Mesenchymal stem cell (in vitro differentiated cells and primary cell): ENCODE measurements around the gene GALNT5.
A peak's percentile ranks its signal among the peaks of the same experiment; 100 is the strongest.

Experiments
- DNase-seq: peaks from one replicate; pipeline ENCODE4 v3.0.0-alpha.2; 2013
- H2AFZ ChIP-seq: one replicate; pipeline ENCODE4 v1.6.1; 2013; ENCODE audit warnings: low read depth, mild to moderate bottlenecking, control low read depth, inconsistent platforms, low read length, moderate library complexity
- H2AK5ac ChIP-seq: 2 replicates; pipeline ENCODE4 v1.6.1; 2013; ENCODE audit warnings: low read length, moderate library complexity, mild to moderate bottlenecking, inconsistent platforms; ENCODE audit not compliant: severe bottlenecking
- H2BK120ac ChIP-seq: one replicate; pipeline ENCODE4 v1.6.1; 2013; ENCODE audit warnings: low read depth, mild to moderate bottlenecking, inconsistent platforms, low read length, moderate library complexity
- H2BK12ac ChIP-seq, 2 experiments: one replicate each; pipeline ENCODE4 v1.6.1; 2013; ENCODE audit warnings: inconsistent platforms in 2 of 2, low read length in 2 of 2, mild to moderate bottlenecking in 2 of 2, moderate library complexity in 2 of 2, control low read depth in 1 of 2
- H2BK15ac ChIP-seq: one replicate; pipeline ENCODE4 v1.6.1; 2013; ENCODE audit warnings: mild to moderate bottlenecking, low read depth, inconsistent platforms; ENCODE audit not compliant: poor library complexity, severe bottlenecking
- H2BK5ac ChIP-seq: 2 replicates; pipeline ENCODE4 v1.6.1; 2013; ENCODE audit warnings: low read depth, mild to moderate bottlenecking, low read length, control low read depth, inconsistent platforms; ENCODE audit not compliant: poor library complexity, severe bottlenecking
- H3K14ac ChIP-seq, 2 experiments: one replicate each; pipeline ENCODE4 v1.6.1; 2013; ENCODE audit warnings: inconsistent platforms in 2 of 2, low read length in 2 of 2, control low read depth in 1 of 2, mild to moderate bottlenecking in 1 of 2, moderate library complexity in 1 of 2
- H3K18ac ChIP-seq, 2 experiments: one replicate each; pipeline ENCODE4 v1.6.1; 2013; ENCODE audit warnings: inconsistent platforms in 2 of 2, low read length in 2 of 2, control low read depth in 1 of 2, low read depth in 1 of 2, mild to moderate bottlenecking in 1 of 2
- H3K23ac ChIP-seq, 2 experiments: one replicate each; pipeline ENCODE4 v1.6.1; 2013; ENCODE audit warnings: inconsistent platforms in 2 of 2, low read length in 2 of 2, mild to moderate bottlenecking in 2 of 2, moderate library complexity in 2 of 2, control low read depth in 1 of 2
- H3K27ac ChIP-seq: 2 replicates; pipeline ENCODE4 v1.5.1; 2013; ENCODE audit warnings: mild to moderate bottlenecking, moderate library complexity, low read length, control low read depth, inconsistent platforms; ENCODE audit not compliant: poor library complexity, severe bottlenecking
- H3K27me3 ChIP-seq, 2 experiments: 2 replicates each; pipeline versions ENCODE4 v1.6.1 to v1.7.0; 2013; ENCODE audit warnings: low read length in 2 of 2, mild to moderate bottlenecking in 2 of 2, moderate library complexity in 2 of 2, control low read depth in 1 of 2, inconsistent platforms in 1 of 2; ENCODE audit not compliant: control insufficient read depth in 1 of 2, insufficient read depth in 1 of 2
- H3K36me3 ChIP-seq, 2 experiments: 2 replicates each; pipeline versions ENCODE4 v1.6.1 to v1.7.0; 2013; ENCODE audit warnings: low read length in 2 of 2, control low read depth in 1 of 2, inconsistent platforms in 1 of 2, low read depth in 1 of 2, mild to moderate bottlenecking in 1 of 2; ENCODE audit not compliant: insufficient read depth in 2 of 2, control insufficient read depth in 1 of 2
- H3K4ac ChIP-seq, 2 experiments: one replicate each; pipeline ENCODE4 v1.6.1; 2013; ENCODE audit warnings: inconsistent platforms in 2 of 2, low read length in 2 of 2, mild to moderate bottlenecking in 2 of 2, moderate library complexity in 2 of 2, control low read depth in 1 of 2, low read depth in 1 of 2
- H3K4me1 ChIP-seq: 2 replicates; pipeline ENCODE4 v1.6.1; 2013; ENCODE audit warnings: low read depth, low read length, control low read depth; ENCODE audit not compliant: control insufficient read depth, insufficient read depth
- H3K4me2 ChIP-seq: 2 replicates; pipeline ENCODE4 v1.6.1; 2013; ENCODE audit warnings: low read length, mild to moderate bottlenecking, inconsistent platforms; ENCODE audit not compliant: poor library complexity, severe bottlenecking
- H3K4me3 ChIP-seq, 2 experiments: 2 replicates each; pipeline versions ENCODE4 v1.5.1 to v1.7.0; 2013; ENCODE audit warnings: low read length in 2 of 2, mild to moderate bottlenecking in 2 of 2, control low read depth in 1 of 2, low read depth in 1 of 2; ENCODE audit not compliant: insufficient read depth in 1 of 2
- H3K79me1 ChIP-seq: replicated peaks from 2 replicates; pipeline ENCODE4 v1.6.1; 2013; ENCODE audit warnings: mild to moderate bottlenecking, control low read depth, low read length, inconsistent platforms; ENCODE audit not compliant: poor library complexity, severe bottlenecking
- H3K9ac ChIP-seq: 2 replicates; pipeline ENCODE4 v1.7.0; 2013; ENCODE audit warnings: mild to moderate bottlenecking, low read length, moderate library complexity
- H3K9me3 ChIP-seq: 2 replicates; pipeline ENCODE4 v1.7.0; 2013; ENCODE audit warnings: mild to moderate bottlenecking, low read length; ENCODE audit not compliant: control insufficient read depth
- H4K8ac ChIP-seq: one replicate; pipeline ENCODE4 v1.6.1; 2013; ENCODE audit warnings: inconsistent platforms, mild to moderate bottlenecking, low read length, moderate library complexity
- H4K91ac ChIP-seq: one replicate; pipeline ENCODE4 v1.6.1; 2013; ENCODE audit warnings: mild to moderate bottlenecking, low read length, inconsistent platforms
- WGBS: methylation state at CpG from one replicate; pipeline ENCODE4 v1.1.7; 2013; ENCODE audit warnings: mixed read lengths; 5-methylcytosine and 5-hydroxymethylcytosine counted together

Gene GALNT5

DNA sequence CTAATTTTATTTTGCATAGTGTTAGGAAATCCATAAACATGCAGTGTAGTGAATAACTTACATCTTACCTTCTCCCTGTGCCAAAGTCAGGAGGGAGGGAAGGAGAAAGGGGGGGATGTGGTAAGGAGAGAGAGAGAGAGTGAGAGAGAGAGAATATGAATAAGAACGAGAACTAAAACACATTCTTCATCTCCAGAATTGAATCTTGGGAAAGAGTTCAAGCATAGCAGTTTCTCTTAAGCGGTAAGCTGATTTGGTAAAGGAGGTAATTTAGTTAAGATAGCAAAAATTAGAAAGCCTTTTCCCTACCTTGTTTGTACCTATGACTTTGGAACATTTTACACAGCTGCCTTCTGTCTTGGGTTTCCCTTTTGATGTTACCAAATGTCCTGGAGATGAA, 52.4 kb downstream of the GALNT5 start:
- H3K14ac ChIP-seq, result no peak overlapping the region
- no CpG with 5 or more reads among the region's 2 CpGs for WGBS

DNA sequence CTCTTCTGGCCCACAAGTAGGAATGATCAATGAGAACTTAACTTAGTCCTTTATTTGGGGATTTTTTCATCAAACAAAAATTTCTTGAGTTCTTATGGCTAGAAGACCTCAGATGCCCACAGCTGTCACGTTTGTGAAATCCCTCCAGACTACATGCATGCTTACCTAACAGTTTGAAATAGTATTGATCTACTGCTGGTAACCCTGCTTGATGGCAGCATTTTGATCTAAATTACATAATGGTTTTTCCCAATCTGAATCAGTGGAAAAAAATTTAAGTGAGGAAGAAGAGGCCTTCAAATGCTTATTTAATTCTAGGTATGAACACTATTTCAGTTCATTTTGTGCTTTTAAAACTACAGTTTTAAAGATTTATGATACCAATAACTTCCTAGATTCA, 54.2 kb downstream of the GALNT5 start:
- Histone ChIP-seq H3K79me1 (no peaks in the 10 kb centered on the region), H4K8ac (no peak overlapping the region), H3K18ac (no peak overlapping the region), H3K9me3 (no peaks in the 10 kb centered on the region), H3K4me1 (no peaks in the 10 kb centered on the region), H2AK5ac (no peak overlapping the region), H3K14ac (no peak overlapping the region), H2BK5ac (no peak overlapping the region), H2BK15ac (no peak overlapping the region), H2BK12ac (no peak overlapping the region), H4K91ac (no peak overlapping the region), H3K9ac (no peak overlapping the region), H3K27me3 (no peaks in the 10 kb centered on the region), H3K36me3 (peaks cover 0 to 13% of the 10 kb centered on the region in 2 experiments), H2AFZ (no peak overlapping the region), H3K23ac (no peak overlapping the region), H2BK120ac (no peak overlapping the region), H3K27ac (no peak overlapping the region), H3K4me3 (no peak overlapping the region), H3K4ac (no peak overlapping the region), H3K4me2 (no peak overlapping the region)
- DNase-seq, result no peak
- no CpG with 5 or more reads among the region's 1 CpG for WGBS

More for the DNA sequence above, 52.4 kb downstream of the GALNT5 start:
- Histone ChIP-seq H3K4me3 (no peak overlapping the region), H3K9me3 (no peaks in the 10 kb centered on the region), H2BK120ac (no peak overlapping the region), H3K79me1 (no peaks in the 10 kb centered on the region), H3K4me1 (no peaks in the 10 kb centered on the region), H3K9ac (no peak overlapping the region), H3K4me2 (no peak overlapping the region), H3K27ac (no peak overlapping the region), H4K91ac (no peak overlapping the region), H3K23ac (no peak overlapping the region), H2AK5ac (no peak overlapping the region), H4K8ac (no peak overlapping the region), H2AFZ (no peak overlapping the region), H2BK12ac (no peak overlapping the region), H2BK15ac (no peak overlapping the region), H3K18ac (no peak overlapping the region), H3K27me3 (no peaks in the 10 kb centered on the region), H2BK5ac (no peak overlapping the region), H3K36me3 (peaks cover 0 to 13% of the 10 kb centered on the region in 2 experiments), H3K4ac (no peak overlapping the region)
- no peak for DNase-seq

DNA sequence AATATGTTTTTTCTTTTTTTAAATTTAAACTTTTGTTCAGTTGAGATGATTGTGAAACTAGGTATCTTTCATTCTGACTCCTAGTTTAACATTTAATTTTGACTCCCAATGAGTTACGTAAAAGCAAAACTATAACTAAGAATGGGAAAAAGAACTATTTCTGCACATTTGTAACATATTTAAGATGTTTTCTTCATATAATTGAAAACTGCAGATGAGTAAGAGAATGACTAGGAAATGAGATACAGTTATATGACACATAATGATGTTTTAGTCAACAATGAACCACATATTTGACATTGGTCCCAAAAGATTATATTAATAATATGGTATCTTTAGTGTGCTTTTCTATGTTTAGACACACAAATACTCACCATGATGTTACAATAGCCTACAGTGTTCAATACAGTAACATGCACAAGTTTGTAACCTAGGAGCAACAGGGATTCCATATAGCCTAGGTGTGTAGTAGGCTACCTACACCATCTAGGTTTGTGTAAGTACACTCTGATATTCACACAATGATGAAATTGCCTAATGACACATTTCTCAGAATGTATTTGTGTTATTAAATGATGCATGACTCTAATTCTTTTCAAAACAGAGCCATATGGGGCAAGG, 55.5 kb downstream of the GALNT5 start:
- no CpG with 5 or more reads among the region's 1 CpG for WGBS
- DNase-seq, result no peak

DNA sequence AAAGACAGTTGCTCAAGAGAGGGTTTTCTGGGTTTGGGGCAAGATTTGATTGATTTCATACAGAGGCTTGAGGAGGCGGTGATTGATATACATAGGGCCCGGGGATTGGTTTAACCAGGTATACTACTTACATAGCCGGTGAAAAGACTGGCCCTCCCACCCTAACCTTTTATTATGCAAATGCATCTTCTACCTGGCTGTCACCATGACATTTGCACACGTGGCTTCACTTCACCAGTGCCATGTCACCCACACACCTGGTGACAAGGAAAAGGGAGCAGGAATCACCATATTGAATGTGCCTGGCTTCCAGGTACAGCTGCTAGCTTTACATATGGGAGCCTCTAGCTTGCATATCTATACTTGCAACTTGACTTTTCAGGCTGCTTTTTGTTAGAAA, 58.4 kb downstream of the GALNT5 start:
- Histone ChIP-seq H3K27ac (no peak overlapping the region), H3K14ac (peak overlapping the region in 1 of 2 experiments; percentile 65), H3K9me3 (no peaks in the 10 kb centered on the region), H3K36me3 (no peaks in the 10 kb centered on the region), H2AFZ (no peak overlapping the region), H3K4me3 (no peak overlapping the region), H2BK120ac (no peak overlapping the region), H3K18ac (no peak overlapping the region), H3K4ac (no peak overlapping the region), H3K23ac (no peak overlapping the region), H4K8ac (no peak overlapping the region), H3K27me3 (no peaks in the 10 kb centered on the region), H3K4me1 (no peaks in the 10 kb centered on the region), H3K4me2 (no peak overlapping the region), H2AK5ac (no peak overlapping the region), H3K79me1 (no peaks in the 10 kb centered on the region), H3K9ac (no peak overlapping the region), H2BK5ac (no peak overlapping the region), H2BK12ac (no peak overlapping the region), H2BK15ac (no peak overlapping the region), H4K91ac (no peak overlapping the region)
- WGBS, result 72% methylated on average over 4 of the region's 4 CpGs
- no peak for DNase-seq

More for the DNA sequence above, 55.5 kb downstream of the GALNT5 start:
- peaks cover 0 to 13% of the 10 kb centered on the region in 2 experiments for H3K36me3 ChIP-seq
- no peak overlapping the region for H3K4me2 ChIP-seq
- no peaks in the 10 kb centered on the region for H3K4me1 ChIP-seq
- H3K27ac ChIP-seq, result no peak overlapping the region
- no peak overlapping the region for H2AK5ac ChIP-seq
- H3K4ac ChIP-seq, result no peak overlapping the region
- no peak overlapping the region for H2BK15ac ChIP-seq
- no peak overlapping the region for H2BK120ac ChIP-seq
- no peaks in the 10 kb centered on the region for H3K27me3 ChIP-seq
- H3K4me3 ChIP-seq, result peak overlapping the region in 1 of 2 experiments; percentile 28
- no peak overlapping the region for H4K91ac ChIP-seq
- no peaks in the 10 kb centered on the region for H3K79me1 ChIP-seq
- H2AFZ ChIP-seq, result no peak overlapping the region
- no peak overlapping the region for H3K23ac ChIP-seq
- H3K9ac ChIP-seq, result no peak overlapping the region
- H2BK12ac ChIP-seq, result no peak overlapping the region
- no peak overlapping the region for H3K18ac ChIP-seq
- no peak overlapping the region for H2BK5ac ChIP-seq
- H3K14ac ChIP-seq, result no peak overlapping the region
- H4K8ac ChIP-seq, result no peak overlapping the region
- no peaks in the 10 kb centered on the region for H3K9me3 ChIP-seq
